HG02759 (cell line): Measurements from ENCODE around the gene PIGQ.

Experiments
- ATAC-seq: cut with Tn5 transposase; IDR thresholded peaks from one replicate; pipeline ENCODE4 v1.9.1; 2021; ENCODE audit warnings: mild to moderate bottlenecking, moderate library complexity; ENCODE audit not compliant: unreplicated experiment

Gene PIGQ

GRCh38 chr16:533391-534123 is 36.2 kb upstream of the PIGQ start:
- ATAC-seq, result no peak

GRCh38 chr16:534135-534534 is 35.6 kb upstream of the PIGQ start:
- ATAC-seq, result no peak

- no peak for ATAC-seq
Measured at GRCh38 chr16:534856-535445, 34.8 kb upstream of the PIGQ start.

- ATAC-seq, result no peak
Measured at GRCh38 chr16:535446-536405, 34.0 kb upstream of the PIGQ start.

- no peak for ATAC-seq
Measured at GRCh38 chr16:536746-537145, 33.0 kb upstream of the PIGQ start.

- no peak for ATAC-seq
Measured at GRCh38 chr16:537415-538335, 32.1 kb upstream of the PIGQ start.

GRCh38 chr16:539901-540530 is 29.8 kb upstream of the PIGQ start:
- ATAC-seq, result no peak

GRCh38 chr16:540645-541340 is 29.0 kb upstream of the PIGQ start:
- no peak for ATAC-seq

- ATAC-seq, result no peak
Measured at GRCh38 chr16:543301-544164, 26.2 kb upstream of the PIGQ start.

- ATAC-seq, result no peak
Measured at GRCh38 chr16:544517-544916, 25.3 kb upstream of the PIGQ start.

- ATAC-seq, result no peak
Measured at GRCh38 chr16:546909-547770, 22.6 kb upstream of the PIGQ start.

GRCh38 chr16:548586-548985 is 21.2 kb upstream of the PIGQ start:
- no peak for ATAC-seq

GRCh38 chr16:549544-550263 is 20.1 kb upstream of the PIGQ start:
- ATAC-seq, result no peak

- ATAC-seq, result no peak
Measured at GRCh38 chr16:551210-551609, 18.6 kb upstream of the PIGQ start.

GRCh38 chr16:552171-552570 is 17.6 kb upstream of the PIGQ start:
- ATAC-seq, result no peak

- ATAC-seq, result no peak
Measured at GRCh38 chr16:553601-554296, 16.0 kb upstream of the PIGQ start.

- no peak for ATAC-seq
Measured at GRCh38 chr16:554297-554621, 15.5 kb upstream of the PIGQ start.
